SJCRH30 (cell line): ENCODE data around the gene LIMCH1. TPM values are rescaled to one million over a fixed set of nuclear protein-coding genes. Genes with fewer than 3 reads are reported as not detected.
A peak's percentile ranks its signal among the peaks of the same experiment; 100 is the strongest.

Experiments used
- DNase-seq, 2 experiments: peaks; one replicate each; pipeline ENCODE4 v3.0.0-alpha.2; 2015 to 2020
- H3K27ac ChIP-seq: fragments of 250-450 bp; sonication (Bioruptor Pico); 2 replicates; pipeline ENCODE4 v1.5.1; 2020; ENCODE audit warnings: mild to moderate bottlenecking, moderate library complexity
- H3K27me3 ChIP-seq: fragments of 250-450 bp; sonication (Bioruptor Pico); 2 replicates; pipeline ENCODE4 v1.5.1; 2020; ENCODE audit warnings: mild to moderate bottlenecking, moderate library complexity
- H3K36me3 ChIP-seq: fragments of 250-450 bp; sonication (Bioruptor Pico); 2 replicates; pipeline ENCODE4 v1.5.1; 2020; ENCODE audit warnings: mild to moderate bottlenecking, moderate library complexity
- H3K4me1 ChIP-seq: fragments of 250-450 bp; sonication (Bioruptor Pico); 2 replicates; pipeline ENCODE4 v1.5.1; 2020; ENCODE audit warnings: mild to moderate bottlenecking, moderate library complexity
- H3K4me3 ChIP-seq: fragments of 250-450 bp; sonication (Bioruptor Pico); 2 replicates; pipeline ENCODE4 v1.5.1; 2020; ENCODE audit warnings: mild to moderate bottlenecking, moderate library complexity
- H3K9me3 ChIP-seq: fragments of 250-450 bp; sonication (Bioruptor Pico); replicated peaks from 2 replicates; pipeline ENCODE4 v1.5.1; 2020; ENCODE audit warnings: mild to moderate bottlenecking, moderate library complexity
- total RNA-seq: library from RNA; depleted of rRNA; stranded (reverse); fragments of >200 nt; shearing (Covaris generic); gene quantifications from 2 replicates; pipeline ENCODE4 v1.2.3, GENCODE V29; 2014

The LIMCH1 gene
- total RNA-seq, 1 experiment from 2014 or later, result 128 TPM

GRCh38 chr4:41597494-41597893, 59.5 kb downstream of the LIMCH1 start:
- H3K4me1 ChIP-seq, result peaks cover 43% of the 10 kb centered on the region
- no peaks in the 10 kb centered on the region for H3K9me3 ChIP-seq
- no peak for DNase-seq
- H3K27ac ChIP-seq, result no peak overlapping the region
- peaks cover 2% of the 10 kb centered on the region; the same call in 1 of the 2 replicates for H3K36me3 ChIP-seq
- no peak overlapping the region for H3K4me3 ChIP-seq
- no peaks in the 10 kb centered on the region for H3K27me3 ChIP-seq

- Histone ChIP-seq H3K4me1 (peaks cover 54% of the 10 kb centered on the region), H3K27me3 (no peaks in the 10 kb centered on the region), H3K9me3 (no peaks in the 10 kb centered on the region), H3K36me3 (peaks cover 2% of the 10 kb centered on the region; the same call in 1 of the 2 replicates), H3K27ac (peak overlapping the region; percentile 90), H3K4me3 (no peak overlapping the region)
- DNase-seq, result no peak
These were observed 60.6 kb downstream of the LIMCH1 start for GRCh38 chr4:41598580-41598979.

- Histone ChIP-seq H3K36me3 (peaks cover 2% of the 10 kb centered on the region; the same call in 1 of the 2 replicates), H3K4me1 (peaks cover 54% of the 10 kb centered on the region), H3K9me3 (no peaks in the 10 kb centered on the region), H3K4me3 (no peak overlapping the region), H3K27ac (peak overlapping the region; percentile 90), H3K27me3 (no peaks in the 10 kb centered on the region)
- peak in 1 of 2 experiments; percentile 39 for DNase-seq
These were observed 61.3 kb downstream of the LIMCH1 start for GRCh38 chr4:41599192-41599786.

- DNase-seq, result peak; percentile 79 to 93
- Histone ChIP-seq H3K9me3 (no peaks in the 10 kb centered on the region), H3K27me3 (no peaks in the 10 kb centered on the region), H3K4me1 (peaks cover 54% of the 10 kb centered on the region), H3K4me3 (no peak overlapping the region), H3K27ac (peak overlapping the region; percentile 90), H3K36me3 (peaks cover 2% of the 10 kb centered on the region; the same call in 1 of the 2 replicates)
These were observed 62.4 kb downstream of the LIMCH1 start for GRCh38 chr4:41600243-41600912.

- H3K27ac ChIP-seq, result peak overlapping the region; percentile 90
- H3K4me3 ChIP-seq, result no peak overlapping the region
- peaks cover 2% of the 10 kb centered on the region; the same call in 1 of the 2 replicates for H3K36me3 ChIP-seq
- H3K9me3 ChIP-seq, result no peaks in the 10 kb centered on the region
- H3K4me1 ChIP-seq, result peaks cover 54% of the 10 kb centered on the region
- DNase-seq, result peak in 1 of 2 experiments; percentile 43
- no peaks in the 10 kb centered on the region for H3K27me3 ChIP-seq
These were observed 63.1 kb downstream of the LIMCH1 start for GRCh38 chr4:41601025-41601424.

- Histone ChIP-seq H3K36me3 (peaks cover 4% of the 10 kb centered on the region), H3K27me3 (no peaks in the 10 kb centered on the region), H3K4me1 (peaks cover 54% of the 10 kb centered on the region), H3K4me3 (no peak overlapping the region), H3K9me3 (no peaks in the 10 kb centered on the region), H3K27ac (no peak overlapping the region)
- DNase-seq, result no peak
These were observed 64.2 kb downstream of the LIMCH1 start for GRCh38 chr4:41602113-41602512.

GRCh38 chr4:41602886-41603498, 65.0 kb downstream of the LIMCH1 start:
- H3K9me3 ChIP-seq, result no peaks in the 10 kb centered on the region
- peaks cover 10% of the 10 kb centered on the region for H3K36me3 ChIP-seq
- H3K27ac ChIP-seq, result no peak overlapping the region
- DNase-seq, result no peak
- no peak overlapping the region for H3K4me3 ChIP-seq
- H3K27me3 ChIP-seq, result no peaks in the 10 kb centered on the region
- peaks cover 52% of the 10 kb centered on the region for H3K4me1 ChIP-seq

- Histone ChIP-seq H3K9me3 (no peaks in the 10 kb centered on the region), H3K4me1 (peaks cover 7% of the 10 kb centered on the region), H3K4me3 (no peak overlapping the region), H3K27ac (no peak overlapping the region), H3K27me3 (no peaks in the 10 kb centered on the region), H3K36me3 (peaks cover 18% of the 10 kb centered on the region)
- no peak for DNase-seq
These were observed 71.9 kb downstream of the LIMCH1 start for GRCh38 chr4:41609851-41610250.

- H3K27ac ChIP-seq, result no peak overlapping the region
- H3K9me3 ChIP-seq, result no peaks in the 10 kb centered on the region
- H3K36me3 ChIP-seq, result peaks cover 24% of the 10 kb centered on the region
- DNase-seq, result no peak
- H3K4me3 ChIP-seq, result no peak overlapping the region
- peaks cover 12% of the 10 kb centered on the region for H3K4me1 ChIP-seq
- H3K27me3 ChIP-seq, result no peaks in the 10 kb centered on the region
These were observed 72.5 kb downstream of the LIMCH1 start for GRCh38 chr4:41610474-41610873.

- no peaks in the 10 kb centered on the region for H3K9me3 ChIP-seq
These were observed 73.3 kb downstream of the LIMCH1 start for GRCh38 chr4:41611124-41611838.

GRCh38 chr4:41611881-41612871, 74.2 kb downstream of the LIMCH1 start:
- peak; percentile 86 to 90 for DNase-seq

More at GRCh38 chr4:41611124-41611838, 73.3 kb downstream of the LIMCH1 start:
- Histone ChIP-seq H3K4me3 (no peak overlapping the region; the same call in 1 of the 2 replicates), H3K36me3 (peaks cover 31% of the 10 kb centered on the region), H3K27me3 (no peaks in the 10 kb centered on the region), H3K4me1 (peaks cover 12% of the 10 kb centered on the region), H3K27ac (peak overlapping the region; percentile 94)
- DNase-seq, result no peak

GRCh38 chr4:41613386-41613785, 75.4 kb downstream of the LIMCH1 start:
- H3K4me3 ChIP-seq, result peak overlapping the region; percentile 62
- no peaks in the 10 kb centered on the region for H3K27me3 ChIP-seq
- peaks cover 12% of the 10 kb centered on the region for H3K4me1 ChIP-seq
- H3K36me3 ChIP-seq, result peaks cover 44% of the 10 kb centered on the region
- DNase-seq, result peak; percentile 27 to 64
- H3K9me3 ChIP-seq, result no peaks in the 10 kb centered on the region
- H3K27ac ChIP-seq, result peak overlapping the region; percentile 94

More at GRCh38 chr4:41611881-41612871, 74.2 kb downstream of the LIMCH1 start:
- Histone ChIP-seq H3K27me3 (no peaks in the 10 kb centered on the region), H3K4me3 (peak overlapping the region; percentile 62), H3K27ac (peak overlapping the region; percentile 94), H3K9me3 (no peaks in the 10 kb centered on the region), H3K4me1 (peaks cover 12% of the 10 kb centered on the region), H3K36me3 (peaks cover 37% of the 10 kb centered on the region)

GRCh38 chr4:41613821-41614220, 75.9 kb downstream of the LIMCH1 start:
- peaks cover 48% of the 10 kb centered on the region for H3K36me3 ChIP-seq
- no peaks in the 10 kb centered on the region for H3K9me3 ChIP-seq
- H3K27me3 ChIP-seq, result no peaks in the 10 kb centered on the region
- H3K27ac ChIP-seq, result peak overlapping the region; percentile 94
- H3K4me1 ChIP-seq, result peaks cover 12% of the 10 kb centered on the region
- peak in 1 of 2 experiments; percentile 41 for DNase-seq
- peak overlapping the region; percentile 62 for H3K4me3 ChIP-seq
